ENCODE results near the gene GRM7. TPM values are rescaled to one million over a fixed set of nuclear protein-coding genes. Genes with fewer than 3 reads are reported as not detected.

GRM7 gene
- polyA plus RNA-seq, 1 donor from 2014 or later: 23.8 TPM

GRCh38 chr3:7536921-7537320, 676.0 kb downstream of the GRM7 start:
- Histone ChIP-seq H4K20me1 (ENCODE audit: insufficient read depth) (no peaks in the 10 kb centered on the region), H3K79me2 (replicated peaks; ENCODE audit: insufficient read depth, low read length) (no peaks in the 10 kb centered on the region), H3K4me3 (ENCODE audit: low read length) (no peak overlapping the region), H2AFZ (ENCODE audit: low read depth, low read length) (no peak overlapping the region), H3K27me3 (ENCODE audit: insufficient read depth, low read depth, low read length) (no peaks in the 10 kb centered on the region), H3K27ac (ENCODE audit: low read length) (no peak overlapping the region), H3F3A (ENCODE audit: insufficient read depth, low read length, poor library complexity, severe bottlenecking) (no peaks in the 10 kb centered on the region), H3K9me3 (ENCODE audit: low read length) (no peaks in the 10 kb centered on the region), H3K9ac (ENCODE audit: low read length) (no peak overlapping the region), H3K36me3 (ENCODE audit: insufficient read depth, low read length) (no peaks in the 10 kb centered on the region), H3K9me2 (ENCODE audit: insufficient read depth, low read length) (no peaks in the 10 kb centered on the region), H3K4me2 (ENCODE audit: low read length) (no peak overlapping the region)
- TF ChIP-seq REST (IDR thresholded peaks at IDR 0.05; ENCODE audit: borderline replicate concordance) (no peak), CTCF (IDR thresholded peaks at IDR 0.05; ENCODE audit: poor library complexity, severe bottlenecking) (no peak), EP300 (conservative IDR thresholded peaks at IDR 0.05; ENCODE audit: poor library complexity, severe bottlenecking) (no peak), POLR2AphosphoS5 (IDR thresholded peaks at IDR 0.05) (no peak), EZH2 (IDR thresholded peaks at IDR 0.05; ENCODE audit: borderline replicate concordance, insufficient read depth, low read length, poor library complexity, severe bottlenecking) (no peak), RAD21 (conservative IDR thresholded peaks at IDR 0.05) (no peak), MXI1 (conservative IDR thresholded peaks at IDR 0.05; ENCODE audit: poor library complexity, severe bottlenecking) (no peak), SMC3 (conservative IDR thresholded peaks at IDR 0.05; ENCODE audit: poor library complexity) (no peak), TAF1 (IDR thresholded peaks at IDR 0.05; ENCODE audit: low read depth) (no peak)

GRCh38 chr3:7543294-7543880, 682.5 kb downstream of the GRM7 start:
- Histone ChIP-seq H3K4me3 (ENCODE audit: low read length) (no peak overlapping the region), H4K20me1 (ENCODE audit: insufficient read depth) (no peaks in the 10 kb centered on the region), H3K27ac (ENCODE audit: low read length) (no peak overlapping the region), H3K36me3 (ENCODE audit: insufficient read depth, low read length) (no peaks in the 10 kb centered on the region), H3F3A (ENCODE audit: insufficient read depth, low read length, poor library complexity, severe bottlenecking) (no peaks in the 10 kb centered on the region), H3K4me2 (ENCODE audit: low read length) (no peak overlapping the region), H3K79me2 (replicated peaks; ENCODE audit: insufficient read depth, low read length) (no peaks in the 10 kb centered on the region), H3K9ac (ENCODE audit: low read length) (no peak overlapping the region), H2AFZ (ENCODE audit: low read depth, low read length) (no peak overlapping the region), H3K9me2 (ENCODE audit: insufficient read depth, low read length) (no peaks in the 10 kb centered on the region), H3K27me3 (ENCODE audit: insufficient read depth, low read depth, low read length) (no peaks in the 10 kb centered on the region), H3K9me3 (ENCODE audit: low read length) (no peaks in the 10 kb centered on the region)
- no peak for TF ChIP-seq EZH2 (IDR thresholded peaks at IDR 0.05; ENCODE audit: borderline replicate concordance, insufficient read depth, low read length, poor library complexity, severe bottlenecking)
- no peak for TF ChIP-seq TAF1 (IDR thresholded peaks at IDR 0.05; ENCODE audit: low read depth)
- no peak for TF ChIP-seq RAD21 (conservative IDR thresholded peaks at IDR 0.05)
- TF ChIP-seq MXI1 (conservative IDR thresholded peaks at IDR 0.05; ENCODE audit: poor library complexity, severe bottlenecking): no peak
- no peak for TF ChIP-seq EP300 (conservative IDR thresholded peaks at IDR 0.05; ENCODE audit: poor library complexity, severe bottlenecking)
- no peak for TF ChIP-seq POLR2AphosphoS5 (IDR thresholded peaks at IDR 0.05)
- no peak for TF ChIP-seq REST (IDR thresholded peaks at IDR 0.05; ENCODE audit: borderline replicate concordance)
- TF ChIP-seq SMC3 (conservative IDR thresholded peaks at IDR 0.05; ENCODE audit: poor library complexity): no peak
- no peak for TF ChIP-seq CTCF (IDR thresholded peaks at IDR 0.05; ENCODE audit: poor library complexity, severe bottlenecking)
